Left lung (tissue), 14 donors: ENCODE data around the gene METTL3. TPM values are rescaled to one million over a fixed set of nuclear protein-coding genes. Genes with fewer than 3 reads are reported as not detected.

Source experiments
- ATAC-seq: fragments of 200-7000 bp; cut with Tn5 transposase; one replicate; pipeline ENCODE4 v1.9.1; 2020; ENCODE audit warnings: moderate library complexity
- DNase-seq, 4 donors: peaks; one replicate each; pipeline ENCODE4 v3.0.0-alpha.2; 2013 to 2020
- H3K27ac ChIP-seq, 2 donors: fragments of 200-600 bp; sonication (generic) in 1 of 2; one replicate each; pipeline versions ENCODE4 v1.5.0 to v1.8.0; 2020 to 2021
- H3K27me3 ChIP-seq, 2 donors: fragments of 200-600 bp; sonication (generic) in 1 of 2; one replicate each; pipeline versions ENCODE4 v1.5.0 to v1.8.0; 2020 to 2021
- H3K36me3 ChIP-seq, 2 donors: fragments of 200-600 bp; sonication (generic) in 1 of 2; one replicate each; pipeline versions ENCODE4 v1.5.0 to v1.8.0; 2020 to 2021
- H3K4me1 ChIP-seq, 2 donors: fragments of 200-600 bp; one replicate each; pipeline ENCODE4 v1.8.0; 2021
- H3K4me3 ChIP-seq, 2 donors: fragments of 200-600 bp; sonication (generic) in 1 of 2; one replicate each; pipeline versions ENCODE4 v1.5.0 to v1.8.0; 2020 to 2021; ENCODE audit warnings: mild to moderate bottlenecking in 1 of 2
- H3K9me3 ChIP-seq, 2 donors: fragments of 200-600 bp; sonication (generic) in 1 of 2; one replicate each; pipeline versions ENCODE4 v1.5.0 to v1.8.0; 2020 to 2021
- intact Hi-C, 2 donors: fragments of 100-400 bp; cut with DNase I; formaldehyde crosslinking; loops; one replicate each; pipeline versions ENCODE4 v1.11.2 to v1.14.2; 2022
- long read RNA-seq, 12 donors: library from polyadenylated mRNA in 2 of 12; unstranded in 2 of 12; transcript quantifications; one replicate each; pipeline ENCODE4 v2.0.0 and lab custom pipeline, GENCODE V29; 2019 to 2026
- polyA plus RNA-seq, 6 donors: library from polyadenylated mRNA; unstranded; fragments of 120-200 nt; gene quantifications; one replicate each; pipeline ENCODE4 v1.2.1, GENCODE V29; 2013; ENCODE audit not compliant: insufficient read length in 6 of 6
- total RNA-seq, 2 donors: library from RNA; stranded (reverse); fragmentation: NEBNext Ultra II Directional; extraction: Animal tissue kit (Norgen Biotek cat#: 25700); gene quantifications; one replicate each; pipeline ENCODE4 v1.2.1, GENCODE V29; 2021
- TF ChIP-seq, protein P1 (sequence below), 2 donors: fragments of 200-600 bp; sonication (generic) in 1 of 2; IDR thresholded peaks; one replicate each; pipeline versions ENCODE4 v1.5.0 to v1.8.0; 2021; ENCODE audit warnings: antibody characterized with exemption in 2 of 2
- donor health status: DM: no; HTN: yes; CAD: no.
- donor health status: DM: no; HTN: no; CAD: no.

The METTL3 gene
- 10 to 100 TPM; 36.8 to 50.4 TPM for total RNA-seq
- polyA plus RNA-seq, result 100 to 1,000 TPM in 1 of 6 donors, 10 to 100 TPM in 5; 85.9 to 109 (median 97.0) TPM
- long read RNA-seq, donor 1, transcript METTL3-201 (11 exons, 2,015 nt), result major isoform, 10 of 78 reads
- long read RNA-seq, donor 1, transcript METTL3-207 (3 exons, 1,553 nt), result minor isoform, 8 of 78 reads
- long read RNA-seq, donor 1, partial matches to known transcripts, result 47 of 78 reads
- long read RNA-seq, donor 1, other reads (novel, unspliced or antisense), result 5 of 78 reads
- long read RNA-seq, donor 2, partial matches to known transcripts, result 32 of 46 reads
- long read RNA-seq, donor 2, other reads (novel, unspliced or antisense), result 8 of 46 reads
- long read RNA-seq, donor 3, transcript METTL3-201 (11 exons, 2,015 nt), result major isoform, 7 of 25 reads
- long read RNA-seq, donor 3, partial matches to known transcripts, result 10 of 25 reads
- long read RNA-seq, donor 3, other reads (novel, unspliced or antisense), result 0 of 25 reads
- long read RNA-seq, donor 4, transcript METTL3-201 (11 exons, 2,015 nt), result major isoform, 10 of 15 reads
- long read RNA-seq, donor 4, partial matches to known transcripts, result 2 of 15 reads
- long read RNA-seq, donor 4, other reads (novel, unspliced or antisense), result 2 of 15 reads
- long read RNA-seq, donor 5, transcript METTL3-201 (11 exons, 2,015 nt), result major isoform, 8 of 34 reads
- long read RNA-seq, donor 5, partial matches to known transcripts, result 18 of 34 reads
- long read RNA-seq, donor 5, other reads (novel, unspliced or antisense), result 5 of 34 reads
- long read RNA-seq, donor 6, transcript METTL3-201 (11 exons, 2,015 nt), result major isoform, 11 of 41 reads
- long read RNA-seq, donor 6, partial matches to known transcripts, result 18 of 41 reads
- long read RNA-seq, donor 6, other reads (novel, unspliced or antisense), result 6 of 41 reads
- long read RNA-seq, donor 7, transcript METTL3-201 (11 exons, 2,015 nt), result major isoform, 7 of 34 reads
- long read RNA-seq, donor 7, transcript METTL3-207 (3 exons, 1,553 nt), result minor isoform, 6 of 34 reads
- long read RNA-seq, donor 7, partial matches to known transcripts, result 8 of 34 reads
- long read RNA-seq, donor 7, other reads (novel, unspliced or antisense), result 12 of 34 reads
- long read RNA-seq, donor 8, transcript METTL3-201 (11 exons, 2,015 nt), result major isoform, 16 of 41 reads
- long read RNA-seq, donor 8, transcript METTL3-207 (3 exons, 1,553 nt), result minor isoform, 9 of 41 reads
- long read RNA-seq, donor 8, partial matches to known transcripts, result 14 of 41 reads
- long read RNA-seq, donor 8, other reads (novel, unspliced or antisense), result 0 of 41 reads
- long read RNA-seq, donor 9, partial matches to known transcripts, result 0 of 1 reads
- long read RNA-seq, donor 9, other reads (novel, unspliced or antisense), result 0 of 1 reads
- long read RNA-seq, donor 10, transcript METTL3-201 (11 exons, 2,015 nt), result major isoform, 16 of 30 reads
- long read RNA-seq, donor 10, partial matches to known transcripts, result 1 of 30 reads
- long read RNA-seq, donor 10, other reads (novel, unspliced or antisense), result 10 of 30 reads
- long read RNA-seq, donor 11, transcript METTL3-201 (11 exons, 2,015 nt), result major isoform, 9 of 41 reads
- long read RNA-seq, donor 11, partial matches to known transcripts, result 20 of 41 reads
- long read RNA-seq, donor 11, other reads (novel, unspliced or antisense), result 7 of 41 reads
- long read RNA-seq, donor 12, transcript METTL3-201 (11 exons, 2,015 nt), result major isoform, 6 of 36 reads
- long read RNA-seq, donor 12, transcript METTL3-207 (3 exons, 1,553 nt), result minor isoform, 5 of 36 reads
- long read RNA-seq, donor 12, partial matches to known transcripts, result 15 of 36 reads
- long read RNA-seq, donor 12, other reads (novel, unspliced or antisense), result 7 of 36 reads

DNA sequence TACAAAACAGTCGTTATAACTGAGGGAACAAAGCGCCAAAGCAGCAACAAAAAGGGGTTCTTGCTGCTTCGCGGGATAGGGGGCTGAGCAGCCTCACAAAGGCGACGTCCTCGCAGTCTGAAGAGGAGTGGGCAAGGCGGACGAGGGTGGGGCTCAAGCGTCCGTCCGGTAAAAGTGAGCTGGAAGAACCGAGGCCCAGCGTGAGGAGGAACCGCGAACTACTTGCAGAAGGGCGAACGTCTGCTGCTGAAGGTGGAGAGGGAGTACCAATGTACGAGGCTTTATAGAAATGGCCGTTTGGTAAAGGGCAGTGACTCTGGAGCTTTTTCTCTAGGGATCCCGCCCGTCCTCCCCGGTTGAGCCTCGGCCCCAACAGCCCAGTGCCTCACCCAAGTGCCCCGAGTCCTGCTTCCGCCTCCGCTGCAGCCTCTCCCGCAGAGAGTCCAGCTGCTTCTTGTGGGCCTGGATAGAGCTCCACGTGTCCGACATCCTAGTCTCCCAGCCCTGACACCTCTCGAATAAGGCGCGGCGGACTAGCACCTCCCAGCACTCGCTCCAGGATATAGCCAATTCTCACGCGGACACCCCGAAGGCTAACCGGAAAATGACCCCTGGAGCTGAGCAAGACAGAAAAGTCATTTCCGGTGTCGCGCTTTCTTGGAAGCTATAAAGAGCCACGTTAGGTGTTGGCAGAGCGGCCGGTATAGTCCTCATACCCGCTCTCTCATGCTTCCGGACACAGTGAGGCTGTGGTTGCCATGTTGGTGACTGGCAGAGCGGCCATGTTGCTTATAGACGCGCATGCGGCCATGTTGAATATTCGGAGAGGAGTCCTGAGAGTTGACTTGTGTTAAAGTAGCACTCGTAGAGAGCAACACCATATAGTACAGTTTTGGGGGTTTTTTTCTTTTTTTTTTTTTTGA lies at the start of gene METTL3:
METTL3 (minus strand) TSS at position 606 of the 923 bp plus-strand sequence; CDS start at position 489, 117 bp downstream.
- peak; percentile 95 to 99 (median 98) for DNase-seq

DNA sequence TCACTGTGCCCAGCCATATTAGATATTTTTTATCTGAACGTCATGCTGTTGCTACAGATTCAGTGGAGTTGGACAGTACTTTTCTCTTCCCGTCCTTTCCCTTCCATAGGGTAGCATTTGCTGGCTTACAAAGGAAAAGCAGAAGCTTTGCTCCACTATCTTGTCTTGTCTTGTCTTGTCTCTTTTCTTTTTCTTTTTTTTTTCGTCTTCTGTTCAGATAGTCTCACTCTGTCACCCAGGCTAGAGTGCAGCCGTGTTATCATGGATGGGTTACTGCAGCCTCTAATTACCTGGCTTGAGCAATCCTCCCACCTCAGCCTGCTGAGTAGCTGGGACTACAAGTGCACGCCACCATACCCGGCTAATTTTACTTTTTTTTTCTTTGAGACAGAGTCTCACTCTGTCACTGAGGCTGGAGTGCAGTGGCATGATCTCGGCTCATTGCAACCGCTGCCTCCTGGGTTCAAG lies 47.6 kb upstream of the METTL3 start:
- TF ChIP-seq, protein P1, sequence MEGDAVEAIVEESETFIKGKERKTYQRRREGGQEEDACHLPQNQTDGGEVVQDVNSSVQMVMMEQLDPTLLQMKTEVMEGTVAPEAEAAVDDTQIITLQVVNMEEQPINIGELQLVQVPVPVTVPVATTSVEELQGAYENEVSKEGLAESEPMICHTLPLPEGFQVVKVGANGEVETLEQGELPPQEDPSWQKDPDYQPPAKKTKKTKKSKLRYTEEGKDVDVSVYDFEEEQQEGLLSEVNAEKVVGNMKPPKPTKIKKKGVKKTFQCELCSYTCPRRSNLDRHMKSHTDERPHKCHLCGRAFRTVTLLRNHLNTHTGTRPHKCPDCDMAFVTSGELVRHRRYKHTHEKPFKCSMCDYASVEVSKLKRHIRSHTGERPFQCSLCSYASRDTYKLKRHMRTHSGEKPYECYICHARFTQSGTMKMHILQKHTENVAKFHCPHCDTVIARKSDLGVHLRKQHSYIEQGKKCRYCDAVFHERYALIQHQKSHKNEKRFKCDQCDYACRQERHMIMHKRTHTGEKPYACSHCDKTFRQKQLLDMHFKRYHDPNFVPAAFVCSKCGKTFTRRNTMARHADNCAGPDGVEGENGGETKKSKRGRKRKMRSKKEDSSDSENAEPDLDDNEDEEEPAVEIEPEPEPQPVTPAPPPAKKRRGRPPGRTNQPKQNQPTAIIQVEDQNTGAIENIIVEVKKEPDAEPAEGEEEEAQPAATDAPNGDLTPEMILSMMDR (IDR thresholded peaks at IDR 0.05), result no peak
- Histone ChIP-seq H3K4me1 (peaks cover 4 to 12% of the 10 kb centered on the region in 2 donors), H3K9me3 (no peaks in the 10 kb centered on the region), H3K36me3 (no peaks in the 10 kb centered on the region), H3K27ac (no peak overlapping the region), H3K27me3 (no peaks in the 10 kb centered on the region), H3K4me3 (no peak overlapping the region)
- DNase-seq (no peak), ATAC-seq (no peak)
- intact Hi-C loops, result no loop called here

More for the DNA sequence above, at the start of gene METTL3:
- peak; percentile 99 for ATAC-seq
- TF ChIP-seq, protein P1 (IDR thresholded peaks at IDR 0.05), result no peak
- H3K27ac ChIP-seq, result peak within 1 kb of the TSS; percentile 85 to 88
- intact Hi-C loops, result no loop called here
- no peaks in the 10 kb centered on the region for H3K9me3 ChIP-seq
- H3K36me3 ChIP-seq, result peaks cover 0 to 24% of the 10 kb centered on the region in 2 donors
- H3K4me3 ChIP-seq, result peak within 1 kb of the TSS; percentile 63 to 68
- H3K4me1 ChIP-seq, result peaks cover 10 to 31% of the 10 kb centered on the region in 2 donors
- H3K27me3 ChIP-seq, result no peaks in the 10 kb centered on the region

DNA sequence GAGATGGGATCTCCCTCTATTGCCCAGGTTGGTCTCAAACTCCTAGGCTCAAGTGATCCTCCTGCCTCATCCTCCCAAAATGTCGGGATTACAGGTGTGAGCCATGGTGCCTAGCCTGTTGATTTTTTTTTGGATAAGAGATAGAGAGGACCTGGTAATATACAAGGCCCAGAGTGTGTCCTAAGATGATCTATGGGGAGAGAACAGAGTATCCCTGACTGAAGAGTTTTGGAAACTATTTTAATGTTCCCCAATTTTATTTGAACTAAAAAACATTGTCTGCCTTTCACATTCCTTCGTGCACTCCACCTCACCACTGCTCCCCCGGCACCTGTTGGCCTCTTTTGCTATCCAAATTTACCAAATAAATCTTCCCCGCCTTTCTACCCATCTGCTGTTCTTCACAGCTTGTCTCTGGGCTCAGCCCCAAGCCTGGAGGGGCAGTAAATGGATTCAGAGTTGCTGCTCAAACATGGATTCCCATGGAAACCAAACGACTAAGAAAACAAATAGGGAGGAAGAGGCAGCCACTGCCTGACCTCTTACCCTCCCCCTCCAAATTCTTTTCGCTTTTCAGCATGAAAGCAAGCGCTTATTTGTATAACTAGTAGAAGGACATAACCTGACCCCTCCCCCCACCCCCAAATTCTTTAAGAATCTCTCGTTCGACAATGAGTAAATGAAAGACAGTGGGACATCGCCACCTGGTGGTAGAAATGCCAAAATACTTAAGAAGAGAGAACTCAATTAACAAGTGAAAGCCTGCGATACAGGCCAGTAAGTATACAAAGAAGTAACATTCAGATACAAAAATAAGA lies 46.2 kb upstream of the METTL3 start:
- peaks cover 4 to 12% of the 10 kb centered on the region in 2 donors for H3K4me1 ChIP-seq
- H3K27ac ChIP-seq, result peak overlapping the region; percentile 50 to 73
- H3K9me3 ChIP-seq, result no peaks in the 10 kb centered on the region
- no peak overlapping the region for H3K4me3 ChIP-seq
- peak; percentile 90 for ATAC-seq
- no peaks in the 10 kb centered on the region for H3K36me3 ChIP-seq
- intact Hi-C loops, result no loop called here
- TF ChIP-seq, protein P1 (IDR thresholded peaks at IDR 0.05), result peak; percentile 66 to 72
- no peaks in the 10 kb centered on the region for H3K27me3 ChIP-seq
- peak in 3 of 4 donors; percentile 69 to 95 (median 88) for DNase-seq
